ENCODE results near the gene C19orf25. TPM values are rescaled to one million over a fixed set of nuclear protein-coding genes. Genes with fewer than 3 reads are reported as not detected.

The C19orf25 gene
- total and polyA plus RNA-seq, 9 of the 15 experiments (the other 6 are each of a cell fraction or from before 2014, with no cell fraction given), result 0.79 to 96.0 (median 36.1) TPM

DNA sequence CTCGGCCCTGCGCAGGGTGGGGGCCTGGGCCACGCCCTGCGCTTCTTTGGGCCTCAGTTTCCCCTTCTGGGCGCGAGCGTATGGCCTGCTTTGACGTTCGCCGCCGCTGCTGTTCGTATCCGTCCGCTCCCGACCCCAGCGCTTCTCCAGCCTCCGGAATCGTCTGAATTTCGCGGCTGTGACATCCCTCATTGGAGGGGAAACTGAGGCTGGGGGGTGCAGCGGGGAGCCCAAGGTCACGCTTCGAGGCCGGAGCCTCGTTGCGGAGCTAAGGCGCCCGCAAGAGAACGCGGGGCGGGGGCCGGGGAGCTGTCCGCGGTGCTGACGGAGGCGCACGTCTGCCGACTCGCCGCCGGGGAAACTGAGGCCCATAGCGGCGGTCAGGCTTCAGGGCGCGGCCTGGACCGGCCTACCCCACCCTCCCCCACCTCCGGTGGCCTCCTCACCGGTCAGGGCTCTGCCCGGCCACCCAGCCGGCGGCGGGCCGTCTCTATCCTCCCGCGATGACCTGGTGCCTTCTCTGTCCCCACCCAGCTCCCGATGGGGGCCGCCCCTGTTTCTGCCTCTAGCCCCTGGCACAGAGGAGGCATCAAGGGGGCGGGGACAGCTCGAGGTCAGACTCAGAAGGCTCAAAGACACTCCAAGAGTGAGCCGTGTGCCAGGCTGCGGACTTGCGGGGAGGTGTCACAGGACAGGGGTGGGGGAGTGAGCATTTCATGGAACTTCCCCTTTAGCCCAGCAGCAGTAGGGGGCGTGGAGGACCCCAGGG, 32.1 kb downstream of the C19orf25 start (continued):
- TF ChIP-seq GTF2A2 (tag; IDR thresholded peaks at IDR 0.05) (no peak), KDM1A (IDR thresholded peaks at IDR 0.05) (no peak), NR3C1 (CRISPR knock-in tag; IDR thresholded peaks at IDR 0.05) (peak; percentile 86), FOXA1 (IDR thresholded peaks at IDR 0.05; ENCODE audit: borderline replicate concordance) (no peak), TRIM24 (IDR thresholded peaks at IDR 0.05) (no peak), ZNF121 (CRISPR knock-in tag; conservative IDR thresholded peaks at IDR 0.05) (no peak), CREM (IDR thresholded peaks at IDR 0.05; ENCODE audit: low read depth) (peak; percentile 31; the same call in 1 of the 2 replicates), ZBTB7A (IDR thresholded peaks at IDR 0.05; ENCODE audit: borderline replicate concordance, control insufficient read depth, low read depth, low read length) (no peak), KLF16 (IDR thresholded peaks at IDR 0.05) (no peak), NFRKB (IDR thresholded peaks at IDR 0.05; ENCODE audit: low read depth) (no peak), YBX1 (IDR thresholded peaks at IDR 0.05) (no peak), ZNF232 (CRISPR knock-in tag; IDR thresholded peaks at IDR 0.05) (0 out of 2 replicates have a peak, but pooled peaks have one; percentile 61), MYC (IDR thresholded peaks at IDR 0.05; ENCODE audit: low read depth, low read length) (no peak), MYC (CRISPR knock-in tag; IDR thresholded peaks at IDR 0.05; ENCODE audit: borderline replicate concordance, low read depth) (no peak), SOX6 (IDR thresholded peaks at IDR 0.05) (no peak), ZNF79 (CRISPR knock-in tag; IDR thresholded peaks at IDR 0.05; ENCODE audit: low read depth) (no peak), ZNF830 (CRISPR knock-in tag; IDR thresholded peaks at IDR 0.05) (no peak), NR4A1 (CRISPR knock-in tag; IDR thresholded peaks at IDR 0.05) (no peak), NR4A1 (tag; IDR thresholded peaks at IDR 0.05) (no peak), TFAM (CRISPR knock-in tag; conservative IDR thresholded peaks at IDR 0.05) (no peak), NCOR1 (IDR thresholded peaks at IDR 0.05) (no peak)
- TF ChIP-seq, protein P1, sequence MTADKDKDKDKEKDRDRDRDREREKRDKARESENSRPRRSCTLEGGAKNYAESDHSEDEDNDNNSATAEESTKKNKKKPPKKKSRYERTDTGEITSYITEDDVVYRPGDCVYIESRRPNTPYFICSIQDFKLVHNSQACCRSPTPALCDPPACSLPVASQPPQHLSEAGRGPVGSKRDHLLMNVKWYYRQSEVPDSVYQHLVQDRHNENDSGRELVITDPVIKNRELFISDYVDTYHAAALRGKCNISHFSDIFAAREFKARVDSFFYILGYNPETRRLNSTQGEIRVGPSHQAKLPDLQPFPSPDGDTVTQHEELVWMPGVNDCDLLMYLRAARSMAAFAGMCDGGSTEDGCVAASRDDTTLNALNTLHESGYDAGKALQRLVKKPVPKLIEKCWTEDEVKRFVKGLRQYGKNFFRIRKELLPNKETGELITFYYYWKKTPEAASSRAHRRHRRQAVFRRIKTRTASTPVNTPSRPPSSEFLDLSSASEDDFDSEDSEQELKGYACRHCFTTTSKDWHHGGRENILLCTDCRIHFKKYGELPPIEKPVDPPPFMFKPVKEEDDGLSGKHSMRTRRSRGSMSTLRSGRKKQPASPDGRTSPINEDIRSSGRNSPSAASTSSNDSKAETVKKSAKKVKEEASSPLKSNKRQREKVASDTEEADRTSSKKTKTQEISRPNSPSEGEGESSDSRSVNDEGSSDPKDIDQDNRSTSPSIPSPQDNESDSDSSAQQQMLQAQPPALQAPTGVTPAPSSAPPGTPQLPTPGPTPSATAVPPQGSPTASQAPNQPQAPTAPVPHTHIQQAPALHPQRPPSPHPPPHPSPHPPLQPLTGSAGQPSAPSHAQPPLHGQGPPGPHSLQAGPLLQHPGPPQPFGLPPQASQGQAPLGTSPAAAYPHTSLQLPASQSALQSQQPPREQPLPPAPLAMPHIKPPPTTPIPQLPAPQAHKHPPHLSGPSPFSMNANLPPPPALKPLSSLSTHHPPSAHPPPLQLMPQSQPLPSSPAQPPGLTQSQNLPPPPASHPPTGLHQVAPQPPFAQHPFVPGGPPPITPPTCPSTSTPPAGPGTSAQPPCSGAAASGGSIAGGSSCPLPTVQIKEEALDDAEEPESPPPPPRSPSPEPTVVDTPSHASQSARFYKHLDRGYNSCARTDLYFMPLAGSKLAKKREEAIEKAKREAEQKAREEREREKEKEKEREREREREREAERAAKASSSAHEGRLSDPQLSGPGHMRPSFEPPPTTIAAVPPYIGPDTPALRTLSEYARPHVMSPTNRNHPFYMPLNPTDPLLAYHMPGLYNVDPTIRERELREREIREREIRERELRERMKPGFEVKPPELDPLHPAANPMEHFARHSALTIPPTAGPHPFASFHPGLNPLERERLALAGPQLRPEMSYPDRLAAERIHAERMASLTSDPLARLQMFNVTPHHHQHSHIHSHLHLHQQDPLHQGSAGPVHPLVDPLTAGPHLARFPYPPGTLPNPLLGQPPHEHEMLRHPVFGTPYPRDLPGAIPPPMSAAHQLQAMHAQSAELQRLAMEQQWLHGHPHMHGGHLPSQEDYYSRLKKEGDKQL (CRISPR knock-in tag; IDR thresholded peaks at IDR 0.05; ENCODE audit: borderline replicate concordance), result peak; percentile 73; the same call in 1 of the 2 replicates
- TF ChIP-seq, protein P2, sequence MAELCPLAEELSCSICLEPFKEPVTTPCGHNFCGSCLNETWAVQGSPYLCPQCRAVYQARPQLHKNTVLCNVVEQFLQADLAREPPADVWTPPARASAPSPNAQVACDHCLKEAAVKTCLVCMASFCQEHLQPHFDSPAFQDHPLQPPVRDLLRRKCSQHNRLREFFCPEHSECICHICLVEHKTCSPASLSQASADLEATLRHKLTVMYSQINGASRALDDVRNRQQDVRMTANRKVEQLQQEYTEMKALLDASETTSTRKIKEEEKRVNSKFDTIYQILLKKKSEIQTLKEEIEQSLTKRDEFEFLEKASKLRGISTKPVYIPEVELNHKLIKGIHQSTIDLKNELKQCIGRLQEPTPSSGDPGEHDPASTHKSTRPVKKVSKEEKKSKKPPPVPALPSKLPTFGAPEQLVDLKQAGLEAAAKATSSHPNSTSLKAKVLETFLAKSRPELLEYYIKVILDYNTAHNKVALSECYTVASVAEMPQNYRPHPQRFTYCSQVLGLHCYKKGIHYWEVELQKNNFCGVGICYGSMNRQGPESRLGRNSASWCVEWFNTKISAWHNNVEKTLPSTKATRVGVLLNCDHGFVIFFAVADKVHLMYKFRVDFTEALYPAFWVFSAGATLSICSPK (IDR thresholded peaks at IDR 0.05; ENCODE audit: borderline replicate concordance), result no peak
- TF ChIP-seq, protein P3, sequence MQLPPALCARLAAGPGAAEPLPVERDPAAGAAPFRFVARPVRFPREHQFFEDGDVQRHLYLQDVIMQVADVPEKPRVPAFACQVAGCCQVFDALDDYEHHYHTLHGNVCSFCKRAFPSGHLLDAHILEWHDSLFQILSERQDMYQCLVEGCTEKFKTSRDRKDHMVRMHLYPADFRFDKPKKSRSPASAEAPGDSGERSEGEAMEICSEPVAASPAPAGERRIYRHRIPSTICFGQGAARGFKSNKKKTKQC (CRISPR knock-in tag; IDR thresholded peaks at IDR 0.05), result peak; percentile 95

All from K562 (cell line).